GM19025 (cell line): Measurements from ENCODE around the gene ACACA.

Experiments
- ATAC-seq: cut with Tn5 transposase; IDR thresholded peaks from one replicate; pipeline ENCODE4 v1.9.1; 2021; ENCODE audit warnings: mild to moderate bottlenecking, low read depth, moderate library complexity; ENCODE audit not compliant: unreplicated experiment

ACACA gene

DNA sequence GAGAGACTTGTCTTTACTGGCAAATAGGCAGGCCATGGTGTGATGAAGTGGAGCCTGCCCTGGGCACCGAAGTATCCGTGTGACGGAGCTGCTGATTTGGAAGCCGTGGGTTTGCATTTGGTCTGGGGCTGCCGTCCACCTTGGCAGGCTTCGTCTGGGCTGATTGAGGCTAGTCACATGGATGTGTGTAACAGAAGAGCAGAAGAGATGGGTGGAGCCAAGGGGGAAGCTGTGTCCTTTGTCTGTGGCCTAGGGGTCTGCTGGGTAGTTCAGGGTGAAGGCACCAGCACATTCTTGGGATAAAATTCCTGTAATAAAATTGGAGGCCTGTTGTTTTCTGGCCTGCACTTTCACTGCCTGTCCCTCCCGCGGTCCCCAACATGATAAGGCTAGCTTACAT, 351.7 kb downstream of the ACACA start:
- ATAC-seq, result no peak

DNA sequence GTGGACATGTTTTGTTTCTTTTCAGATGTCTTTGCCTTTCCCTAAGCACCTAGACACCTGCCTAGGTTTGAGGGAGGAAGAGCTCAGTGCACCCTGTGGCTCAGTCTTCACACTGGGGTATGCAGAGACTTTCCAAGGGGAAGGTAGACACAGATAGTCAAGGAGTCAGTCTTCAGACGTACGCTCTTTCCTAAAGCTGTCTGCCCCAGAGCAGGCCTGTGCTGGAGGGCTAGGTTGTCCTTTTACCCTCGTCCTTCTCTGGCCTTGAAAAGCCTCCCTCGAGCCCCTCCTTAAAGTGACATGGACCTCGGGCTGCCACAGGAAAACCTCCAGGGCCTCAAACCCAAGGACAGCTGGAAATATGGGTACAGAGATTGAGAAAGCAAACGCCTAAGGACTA, 354.2 kb downstream of the ACACA start:
- ATAC-seq, result no peak

DNA sequence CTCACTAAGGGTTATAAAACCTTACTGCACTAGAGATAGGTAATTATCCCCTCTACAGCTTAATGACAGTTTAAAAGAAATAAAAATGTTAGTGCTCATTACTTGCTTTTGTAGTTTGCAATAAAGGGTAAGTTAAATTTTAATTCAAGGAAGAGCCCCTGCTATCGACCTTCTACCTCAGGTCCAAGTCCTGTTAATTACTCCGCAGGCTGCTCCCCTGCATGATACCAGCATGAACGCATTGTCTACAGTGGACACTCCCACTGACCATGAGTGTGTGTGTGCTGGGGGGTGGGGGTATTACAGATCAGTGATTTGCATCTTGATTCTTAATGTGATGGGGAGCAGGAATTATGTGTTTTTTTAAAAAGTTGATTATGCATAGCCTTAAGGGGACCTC, 354.8 kb downstream of the ACACA start:
- ATAC-seq, result no peak

DNA sequence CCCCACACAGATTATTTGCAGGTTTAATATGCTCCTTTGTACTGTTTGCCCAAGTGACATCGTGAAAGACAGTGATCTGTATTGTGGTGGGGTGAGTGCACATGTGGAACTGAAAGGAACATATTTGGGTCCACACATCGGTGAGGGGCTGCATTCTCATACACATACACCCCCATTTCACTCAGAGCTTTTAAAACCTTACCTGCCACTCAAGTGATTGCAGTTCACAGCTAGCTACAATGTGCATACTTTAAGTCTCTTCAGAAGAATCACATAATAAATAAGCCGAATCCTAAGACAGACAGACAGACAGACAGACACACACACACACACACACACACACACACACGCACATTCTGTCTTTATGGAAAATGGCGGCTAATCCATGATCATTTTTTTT, 355.3 kb downstream of the ACACA start:
- ATAC-seq, result no peak

DNA sequence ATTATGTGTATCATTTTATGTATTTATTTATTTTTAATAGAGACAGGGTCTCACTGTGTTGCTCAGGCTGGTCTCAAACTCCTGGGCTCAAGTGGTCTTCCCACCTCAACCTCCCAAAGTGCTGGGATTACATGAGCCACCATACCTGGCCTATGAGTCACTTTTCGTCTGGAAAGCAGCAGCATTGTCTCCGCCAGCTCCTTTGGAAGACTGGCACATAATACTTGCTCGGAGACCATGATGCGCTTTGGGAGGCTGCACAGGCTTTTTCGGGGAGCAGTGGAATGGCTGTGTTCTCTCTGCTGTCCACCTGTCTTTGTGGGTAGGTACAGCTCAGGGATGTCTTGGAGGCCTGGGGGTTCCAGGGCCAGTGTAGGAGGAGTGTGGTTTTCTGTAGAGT, 355.7 kb downstream of the ACACA start:
- ATAC-seq, result no peak

DNA sequence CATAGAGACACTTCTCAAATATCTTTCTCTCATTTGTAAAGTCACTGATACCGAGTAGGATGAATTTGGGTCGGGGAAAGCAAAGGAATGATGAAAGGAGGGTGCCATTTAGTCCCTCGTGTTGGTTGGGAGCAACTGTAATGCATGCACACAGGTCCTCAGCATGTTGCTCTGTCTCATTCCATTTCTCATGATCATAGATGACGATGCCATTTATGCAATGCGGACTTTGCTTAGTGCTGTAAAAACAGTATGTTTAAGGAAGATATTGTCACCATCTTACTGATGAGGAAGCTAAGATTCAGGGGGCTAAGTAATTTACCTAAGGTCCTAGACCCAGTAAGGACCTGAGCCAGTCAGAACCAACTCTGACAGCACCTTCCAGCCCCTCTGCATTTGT, 357.8 kb downstream of the ACACA start:
- no peak for ATAC-seq

DNA sequence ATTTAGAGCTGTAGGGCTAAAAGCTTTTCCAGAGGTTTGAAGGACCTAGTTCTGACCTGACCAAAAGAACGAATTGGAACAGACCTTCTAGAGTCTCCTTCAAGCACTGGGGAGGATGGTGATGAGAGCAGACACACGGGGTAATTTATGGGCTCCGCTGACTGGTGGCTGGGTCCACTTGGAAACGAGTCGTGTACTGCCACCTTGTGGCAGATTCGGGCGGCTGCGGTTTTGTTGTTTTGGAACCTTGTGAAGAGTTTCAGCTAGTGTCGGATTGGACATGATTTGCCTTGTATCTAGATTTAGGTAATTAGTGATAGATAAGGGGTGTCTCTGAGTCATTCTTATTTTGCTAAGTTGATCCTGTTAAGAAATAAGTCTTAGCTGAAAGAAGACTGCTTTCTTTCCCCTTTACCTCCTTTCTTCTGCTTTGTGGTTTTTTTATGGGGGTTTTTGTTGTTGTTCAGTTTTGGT, 359.0 kb downstream of the ACACA start:
- no peak for ATAC-seq

DNA sequence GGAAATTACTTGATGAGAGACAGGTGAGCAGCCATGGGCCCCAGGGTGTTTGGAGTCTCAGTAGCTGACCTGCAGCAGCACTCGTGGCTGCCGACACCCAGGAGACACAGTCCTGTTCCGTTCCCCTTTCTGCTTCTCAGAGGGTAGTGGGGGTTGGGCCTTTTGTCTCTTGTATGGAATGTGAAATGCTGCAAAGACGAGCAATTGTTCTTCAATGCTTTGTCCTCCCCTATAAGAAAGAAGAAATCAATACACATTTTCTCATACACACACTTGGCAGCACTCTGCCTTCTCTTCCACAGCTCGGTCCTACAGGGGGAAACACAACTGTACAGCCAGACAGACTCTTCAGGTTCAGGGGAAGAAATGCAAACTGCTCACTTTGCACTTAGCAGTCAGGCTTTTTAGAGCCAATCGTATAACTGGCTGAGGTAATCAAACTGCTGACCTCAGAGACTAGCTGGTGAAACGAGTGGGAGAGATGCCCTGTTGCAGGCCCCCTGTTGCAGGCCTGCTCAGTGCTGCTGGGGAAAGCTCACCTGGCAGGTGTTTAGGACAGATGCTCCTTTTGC, 361.2 kb downstream of the ACACA start:
- ATAC-seq, result no peak

DNA sequence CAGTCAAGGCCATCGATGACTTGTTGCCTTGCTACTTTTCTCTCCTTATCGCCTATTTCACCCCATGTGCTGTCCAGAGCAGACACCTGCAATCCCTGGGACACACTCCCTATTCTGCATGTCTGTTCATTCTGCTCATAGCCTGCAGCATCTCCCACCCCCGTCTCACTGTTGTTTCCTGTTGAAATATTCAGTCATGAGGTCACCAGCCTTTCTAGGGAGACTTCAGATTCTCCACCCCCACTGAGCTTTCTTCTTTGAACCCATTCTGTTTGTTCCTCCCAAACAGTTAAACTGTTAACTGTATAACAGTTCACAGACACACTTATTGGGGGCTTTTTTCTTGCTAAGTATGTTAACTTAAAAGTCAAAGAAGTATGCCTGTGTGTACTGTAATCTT, 363.4 kb downstream of the ACACA start:
- ATAC-seq, result no peak

DNA sequence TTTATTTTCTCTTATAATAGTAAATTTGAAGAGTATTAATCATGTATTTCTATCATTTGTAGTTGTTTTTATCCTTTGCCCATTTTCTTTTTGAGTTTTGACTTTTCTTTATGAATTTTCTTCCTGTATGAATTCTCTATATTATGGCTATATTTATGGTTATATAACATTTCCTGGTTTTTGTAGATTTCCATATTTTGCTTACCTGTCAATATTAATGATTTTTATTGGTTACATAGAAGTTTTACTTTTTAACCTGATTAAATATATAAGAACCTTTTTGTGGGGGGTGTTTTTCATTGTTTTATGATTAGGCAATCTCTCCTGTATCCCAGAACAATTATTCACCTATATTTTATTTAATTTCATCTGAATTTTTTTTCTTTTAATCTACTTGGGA, 364.7 kb downstream of the ACACA start:
- no peak for ATAC-seq

DNA sequence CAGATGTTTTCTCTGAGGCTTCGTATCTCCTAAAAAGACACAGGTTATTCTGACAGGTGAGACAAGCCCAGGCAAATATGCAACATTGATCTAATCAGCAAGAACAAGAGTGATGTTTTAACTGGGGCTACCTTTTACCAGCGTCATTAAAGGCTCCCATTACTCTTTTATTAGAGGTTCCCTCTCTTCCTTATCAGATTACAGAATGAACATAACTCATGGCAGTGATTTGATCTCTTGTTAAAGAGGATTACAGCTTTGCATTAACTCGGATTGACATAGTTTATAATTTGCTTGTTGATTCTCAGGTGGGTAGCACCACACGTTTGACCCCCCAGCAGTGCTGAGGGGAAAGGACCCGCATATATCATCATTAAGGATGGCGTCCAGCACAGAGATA, 367.4 kb downstream of the ACACA start:
- ATAC-seq, result no peak

DNA sequence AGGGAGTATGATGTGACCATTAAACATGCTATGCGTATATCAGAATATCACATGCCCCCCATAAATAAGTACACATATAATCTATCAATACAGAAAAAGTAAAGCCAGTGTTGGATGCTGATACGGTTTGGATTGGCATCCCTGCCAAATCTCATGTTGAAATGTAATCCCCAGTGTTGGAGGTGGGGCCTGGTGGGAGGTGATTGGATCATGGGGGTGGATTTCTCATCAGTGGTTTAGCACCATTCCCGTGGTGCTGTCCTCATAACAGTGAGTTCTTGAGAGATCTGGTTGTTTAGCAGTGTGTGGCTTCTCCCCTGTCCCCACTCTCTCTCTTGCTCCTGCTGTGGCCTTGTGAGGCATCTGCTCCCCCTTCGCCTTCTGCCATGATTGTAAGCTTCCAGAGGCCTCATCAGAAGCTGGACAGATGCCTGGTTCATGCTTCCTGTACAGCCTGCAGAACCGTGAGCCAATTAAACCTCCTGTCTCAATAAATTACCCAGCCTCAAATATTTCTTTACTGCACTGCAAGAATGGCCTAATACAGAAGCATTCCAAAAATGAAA, 369.0 kb downstream of the ACACA start:
- no peak for ATAC-seq
